Measurements from ENCODE around the gene PRKACB.

PRKACB gene

GRCh38 chr1:84143796-84144565 lies at the start of gene PRKACB:
PRKACB (plus strand) TSS chr1:84144271; CDS start chr1:84144362, 91 bp downstream.
- peak within 1 kb of the TSS; percentile 96 for H3K27ac ChIP-seq (ENCODE audit: low read depth, low read length)
- H3K4me3 ChIP-seq (ENCODE audit: insufficient read depth, low read length, poor library complexity, severe bottlenecking), result peak within 1 kb of the TSS; percentile 76
- H3K27me3 ChIP-seq (ENCODE audit: low read length), result no peaks in the 10 kb centered on the region
- TF ChIP-seq CTCF (IDR thresholded peaks at IDR 0.05; ENCODE audit: insufficient read depth, low read length, poor library complexity, severe bottlenecking), result no peak
- TF ChIP-seq EZH2phosphoT487 (conservative IDR thresholded peaks at IDR 0.05; ENCODE audit: low read length), result no peak
- peaks cover 46% of the 10 kb centered on the region for H3K79me2 ChIP-seq (ENCODE audit: insufficient read depth, low read length)
- H2AFZ ChIP-seq (ENCODE audit: low read depth, low read length, severe bottlenecking), result peak within 1 kb of the TSS; percentile 60
- H3K9me2 ChIP-seq (replicated peaks; ENCODE audit: insufficient read depth, low read length), result no peaks in the 10 kb centered on the region
- peak within 1 kb of the TSS; percentile 64 for H3K9ac ChIP-seq (ENCODE audit: low read length)
- peak within 1 kb of the TSS; percentile 97 for H3K4me2 ChIP-seq (ENCODE audit: low read depth, low read length, poor library complexity, severe bottlenecking)
- peaks cover 52% of the 10 kb centered on the region for H3F3A ChIP-seq (ENCODE audit: insufficient read depth)
- no peaks in the 10 kb centered on the region for H3K9me3 ChIP-seq (ENCODE audit: insufficient read depth, low read length)
- H4K20me1 ChIP-seq (ENCODE audit: low read depth, low read length), result no peaks in the 10 kb centered on the region
- 0 out of 2 replicates have a peak, but pooled peaks cover 5% of the 10 kb centered on the region for H3K36me3 ChIP-seq (ENCODE audit: low read length)

GRCh38 chr1:84095308-84095707 lies 48.8 kb upstream of the PRKACB start:
- TF ChIP-seq CTCF (IDR thresholded peaks at IDR 0.05; ENCODE audit: insufficient read depth, low read length, poor library complexity, severe bottlenecking) (no peak), EZH2phosphoT487 (conservative IDR thresholded peaks at IDR 0.05; ENCODE audit: low read length) (no peak)
- Histone ChIP-seq H3K27me3 (ENCODE audit: low read length) (no peaks in the 10 kb centered on the region), H3K9me2 (replicated peaks; ENCODE audit: insufficient read depth, low read length) (no peaks in the 10 kb centered on the region), H3K27ac (ENCODE audit: low read depth, low read length) (no peak overlapping the region), H3K79me2 (ENCODE audit: insufficient read depth, low read length) (no peaks in the 10 kb centered on the region), H3K9ac (ENCODE audit: low read length) (no peak overlapping the region), H4K20me1 (ENCODE audit: low read depth, low read length) (no peaks in the 10 kb centered on the region), H3K9me3 (ENCODE audit: insufficient read depth, low read length) (peaks cover 7% of the 10 kb centered on the region; the same call in 1 of the 2 replicates), H3K4me2 (ENCODE audit: low read depth, low read length, poor library complexity, severe bottlenecking) (no peak overlapping the region), H2AFZ (ENCODE audit: low read depth, low read length, severe bottlenecking) (no peak overlapping the region), H3K36me3 (ENCODE audit: low read length) (0 out of 2 replicates have a peak, but pooled peaks cover 3% of the 10 kb centered on the region), H3F3A (ENCODE audit: insufficient read depth) (no peaks in the 10 kb centered on the region), H3K4me3 (ENCODE audit: insufficient read depth, low read length, poor library complexity, severe bottlenecking) (no peak overlapping the region)

GRCh38 chr1:84096176-84096575 lies 47.9 kb upstream of the PRKACB start:
- H3K9ac ChIP-seq (ENCODE audit: low read length), result no peak overlapping the region
- H4K20me1 ChIP-seq (ENCODE audit: low read depth, low read length), result no peaks in the 10 kb centered on the region
- no peaks in the 10 kb centered on the region for H3F3A ChIP-seq (ENCODE audit: insufficient read depth)
- no peaks in the 10 kb centered on the region for H3K9me2 ChIP-seq (replicated peaks; ENCODE audit: insufficient read depth, low read length)
- H3K27me3 ChIP-seq (ENCODE audit: low read length), result no peaks in the 10 kb centered on the region
- no peak overlapping the region for H2AFZ ChIP-seq (ENCODE audit: low read depth, low read length, severe bottlenecking)
- H3K9me3 ChIP-seq (ENCODE audit: insufficient read depth, low read length), result peaks cover 7% of the 10 kb centered on the region; the same call in 1 of the 2 replicates
- H3K27ac ChIP-seq (ENCODE audit: low read depth, low read length), result no peak overlapping the region
- no peak overlapping the region for H3K4me2 ChIP-seq (ENCODE audit: low read depth, low read length, poor library complexity, severe bottlenecking)
- no peak overlapping the region for H3K4me3 ChIP-seq (ENCODE audit: insufficient read depth, low read length, poor library complexity, severe bottlenecking)
- H3K36me3 ChIP-seq (ENCODE audit: low read length), result 0 out of 2 replicates have a peak, but pooled peaks cover 3% of the 10 kb centered on the region
- TF ChIP-seq CTCF (IDR thresholded peaks at IDR 0.05; ENCODE audit: insufficient read depth, low read length, poor library complexity, severe bottlenecking), result no peak
- TF ChIP-seq EZH2phosphoT487 (conservative IDR thresholded peaks at IDR 0.05; ENCODE audit: low read length), result no peak
- H3K79me2 ChIP-seq (ENCODE audit: insufficient read depth, low read length), result no peaks in the 10 kb centered on the region

All from SU-DHL-6 (cell line).